ENCODE data around the gene IFIT1.

IFIT1 gene

DNA sequence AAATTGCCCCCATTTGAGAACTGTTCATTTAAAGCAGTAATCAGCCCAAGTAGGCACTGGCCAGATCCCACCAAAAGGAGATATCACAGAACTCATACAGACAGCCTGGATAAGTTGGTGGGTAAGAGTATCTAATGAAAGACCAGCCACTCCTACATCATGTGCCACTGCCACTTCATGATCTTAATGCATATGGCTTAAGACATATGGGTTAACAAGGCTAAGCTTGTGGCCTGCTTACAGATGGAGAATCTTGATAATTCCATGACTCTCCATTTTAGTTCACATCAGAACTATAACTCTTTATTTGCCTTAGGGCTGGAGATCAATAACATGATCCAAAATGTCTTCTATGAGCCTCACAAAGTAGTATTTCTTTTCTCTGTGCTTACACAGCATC, 21.3 kb upstream of the IFIT1 start:
- ChIA-PET CTCF (interaction anchor here (1.3 kb wide), 1 partner anchor 14 kb away, joined by 3 read pairs; no protein-coding TSS in a partner anchor), POLR2A (no interaction called here)
- no peak for TF ChIP-seq ZNF473 (tag by site-specific recombination; IDR thresholded peaks at IDR 0.05)
- TF ChIP-seq ZNF629 (tag by site-specific recombination; IDR thresholded peaks at IDR 0.05), result no peak
- TF ChIP-seq ZNF530 (tag by site-specific recombination; IDR thresholded peaks at IDR 0.05; ENCODE audit: low read depth), result no peak
- no peak for TF ChIP-seq ZNF660 (tag by site-specific recombination; IDR thresholded peaks at IDR 0.05)
- no peak for TF ChIP-seq ZNF510 (tag by site-specific recombination; IDR thresholded peaks at IDR 0.05; ENCODE audit: insufficient replicate concordance)
- no peak for TF ChIP-seq ZNF404 (tag by site-specific recombination; IDR thresholded peaks at IDR 0.05)
- TF ChIP-seq ZBTB17 (tag by site-specific recombination; IDR thresholded peaks at IDR 0.05), result no peak
- TF ChIP-seq, protein P1, sequence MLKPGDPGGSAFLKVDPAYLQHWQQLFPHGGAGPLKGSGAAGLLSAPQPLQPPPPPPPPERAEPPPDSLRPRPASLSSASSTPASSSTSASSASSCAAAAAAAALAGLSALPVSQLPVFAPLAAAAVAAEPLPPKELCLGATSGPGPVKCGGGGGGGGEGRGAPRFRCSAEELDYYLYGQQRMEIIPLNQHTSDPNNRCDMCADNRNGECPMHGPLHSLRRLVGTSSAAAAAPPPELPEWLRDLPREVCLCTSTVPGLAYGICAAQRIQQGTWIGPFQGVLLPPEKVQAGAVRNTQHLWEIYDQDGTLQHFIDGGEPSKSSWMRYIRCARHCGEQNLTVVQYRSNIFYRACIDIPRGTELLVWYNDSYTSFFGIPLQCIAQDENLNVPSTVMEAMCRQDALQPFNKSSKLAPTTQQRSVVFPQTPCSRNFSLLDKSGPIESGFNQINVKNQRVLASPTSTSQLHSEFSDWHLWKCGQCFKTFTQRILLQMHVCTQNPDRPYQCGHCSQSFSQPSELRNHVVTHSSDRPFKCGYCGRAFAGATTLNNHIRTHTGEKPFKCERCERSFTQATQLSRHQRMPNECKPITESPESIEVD (tag by site-specific recombination; IDR thresholded peaks at IDR 0.05), result no peak
- no peak for TF ChIP-seq ZNF239 (tag by site-specific recombination; IDR thresholded peaks at IDR 0.05)
- TF ChIP-seq ZNF423 (tag by site-specific recombination; IDR thresholded peaks at IDR 0.05), result no peak
- TF ChIP-seq KLF10 (tag by site-specific recombination; IDR thresholded peaks at IDR 0.05), result no peak
- TF ChIP-seq ZNF221 (tag by site-specific recombination; IDR thresholded peaks at IDR 0.05; ENCODE audit: borderline replicate concordance), result no peak
- TF ChIP-seq ZNF302 (tag by site-specific recombination; IDR thresholded peaks at IDR 0.05; ENCODE audit: low read depth), result no peak
- TF ChIP-seq ZNF664 (tag by site-specific recombination; IDR thresholded peaks at IDR 0.05), result no peak
- TF ChIP-seq ZNF561 (tag by site-specific recombination; IDR thresholded peaks at IDR 0.05; ENCODE audit: borderline replicate concordance), result no peak
- TF ChIP-seq ZNF311 (tag by site-specific recombination; IDR thresholded peaks at IDR 0.05; ENCODE audit: borderline replicate concordance), result no peak
- TF ChIP-seq ZNF354C (tag by site-specific recombination; IDR thresholded peaks at IDR 0.05; ENCODE audit: borderline replicate concordance, low read depth), result no peak
- H3K4me3 ChIP-seq (ENCODE audit: low read depth, low read length), result no peak overlapping the region
- H3K27ac ChIP-seq (ENCODE audit: extremely low read depth, low read depth, low read length), result no peak overlapping the region
- no peaks in the 10 kb centered on the region for H3K9me3 ChIP-seq (ENCODE audit: control insufficient read depth, insufficient read depth, low read depth, low read length)
- no peaks in the 10 kb centered on the region for H3K36me3 ChIP-seq (ENCODE audit: control insufficient read depth in 2 of 2, insufficient read depth in 1 of 2, low read length in 2 of 2)
- peaks cover 3% of the 10 kb centered on the region; the same call in 1 of the 2 replicates for H3K4me1 ChIP-seq (ENCODE audit: control insufficient read depth, insufficient read depth, low read length)

DNA sequence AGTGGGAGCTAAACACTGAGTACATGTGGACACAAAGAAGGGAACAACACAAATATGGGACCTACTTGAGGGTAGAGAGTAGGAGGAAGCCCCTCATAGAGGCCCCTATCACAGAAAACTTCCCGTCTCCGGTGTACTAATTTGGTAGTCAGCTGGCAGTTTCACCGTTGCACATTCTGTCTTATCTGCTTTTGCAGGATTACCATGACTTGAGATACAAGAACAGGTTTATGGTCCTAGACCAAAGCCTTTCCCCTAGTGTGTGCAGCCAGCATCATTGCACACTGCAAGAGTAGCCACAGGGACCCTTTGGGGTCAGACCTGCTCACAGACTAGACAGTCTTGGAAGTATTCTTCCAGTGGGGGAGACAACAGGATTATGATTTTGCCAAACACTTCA, 20.4 kb upstream of the IFIT1 start:
- Histone ChIP-seq H3K4me3 (ENCODE audit: low read depth, low read length) (no peak overlapping the region), H3K9me3 (ENCODE audit: control insufficient read depth, insufficient read depth, low read depth, low read length) (no peaks in the 10 kb centered on the region), H3K4me1 (ENCODE audit: control insufficient read depth, insufficient read depth, low read length) (peaks cover 3% of the 10 kb centered on the region; the same call in 1 of the 2 replicates), H3K36me3 (ENCODE audit: control insufficient read depth in 2 of 2, insufficient read depth in 1 of 2, low read length in 2 of 2) (no peaks in the 10 kb centered on the region), H3K27ac (ENCODE audit: extremely low read depth, low read depth, low read length) (no peak overlapping the region)
- ChIA-PET CTCF (no interaction called here), POLR2A (no interaction called here)
- TF ChIP-seq ZNF658 (tag by site-specific recombination; IDR thresholded peaks at IDR 0.05) (no peak), ZXDB (tag by site-specific recombination; IDR thresholded peaks at IDR 0.05) (no peak), ZFHX2 (tag by site-specific recombination; conservative IDR thresholded peaks at IDR 0.05) (no peak), KLF1 (tag by site-specific recombination; IDR thresholded peaks at IDR 0.05) (no peak), ZNF785 (tag by site-specific recombination; IDR thresholded peaks at IDR 0.05) (no peak), ZNF335 (tag by site-specific recombination; conservative IDR thresholded peaks at IDR 0.05) (no peak), ZNF621 (tag by site-specific recombination; IDR thresholded peaks at IDR 0.05) (no peak), ZSCAN23 (tag by site-specific recombination; IDR thresholded peaks at IDR 0.05) (no peak), REPIN1 (tag by site-specific recombination; IDR thresholded peaks at IDR 0.05; ENCODE audit: low read depth) (no peak), ZNF629 (tag by site-specific recombination; IDR thresholded peaks at IDR 0.05) (no peak), ZNF112 (tag by site-specific recombination; IDR thresholded peaks at IDR 0.05) (no peak), GLIS2 (tag by site-specific recombination; IDR thresholded peaks at IDR 0.05) (no peak), ZNF530 (tag by site-specific recombination; IDR thresholded peaks at IDR 0.05; ENCODE audit: low read depth) (no peak)
- TF ChIP-seq, protein P2, sequence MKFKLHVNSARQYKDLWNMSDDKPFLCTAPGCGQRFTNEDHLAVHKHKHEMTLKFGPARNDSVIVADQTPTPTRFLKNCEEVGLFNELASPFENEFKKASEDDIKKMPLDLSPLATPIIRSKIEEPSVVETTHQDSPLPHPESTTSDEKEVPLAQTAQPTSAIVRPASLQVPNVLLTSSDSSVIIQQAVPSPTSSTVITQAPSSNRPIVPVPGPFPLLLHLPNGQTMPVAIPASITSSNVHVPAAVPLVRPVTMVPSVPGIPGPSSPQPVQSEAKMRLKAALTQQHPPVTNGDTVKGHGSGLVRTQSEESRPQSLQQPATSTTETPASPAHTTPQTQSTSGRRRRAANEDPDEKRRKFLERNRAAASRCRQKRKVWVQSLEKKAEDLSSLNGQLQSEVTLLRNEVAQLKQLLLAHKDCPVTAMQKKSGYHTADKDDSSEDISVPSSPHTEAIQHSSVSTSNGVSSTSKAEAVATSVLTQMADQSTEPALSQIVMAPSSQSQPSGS (tag by site-specific recombination; IDR thresholded peaks at IDR 0.05; ENCODE audit: low read depth), result no peak
- TF ChIP-seq, protein P3, sequence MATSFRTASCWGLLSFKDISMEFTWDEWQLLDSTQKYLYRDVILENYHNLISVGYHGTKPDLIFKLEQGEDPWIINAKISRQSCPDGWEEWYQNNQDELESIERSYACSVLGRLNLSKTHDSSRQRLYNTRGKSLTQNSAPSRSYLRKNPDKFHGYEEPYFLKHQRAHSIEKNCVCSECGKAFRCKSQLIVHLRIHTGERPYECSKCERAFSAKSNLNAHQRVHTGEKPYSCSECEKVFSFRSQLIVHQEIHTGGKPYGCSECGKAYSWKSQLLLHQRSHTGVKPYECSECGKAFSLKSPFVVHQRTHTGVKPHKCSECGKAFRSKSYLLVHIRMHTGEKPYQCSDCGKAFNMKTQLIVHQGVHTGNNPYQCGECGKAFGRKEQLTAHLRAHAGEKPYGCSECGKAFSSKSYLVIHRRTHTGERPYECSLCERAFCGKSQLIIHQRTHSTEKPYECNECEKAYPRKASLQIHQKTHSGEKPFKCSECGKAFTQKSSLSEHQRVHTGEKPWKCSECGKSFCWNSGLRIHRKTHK (tag by site-specific recombination; IDR thresholded peaks at IDR 0.05), result no peak
- TF ChIP-seq, protein P4, sequence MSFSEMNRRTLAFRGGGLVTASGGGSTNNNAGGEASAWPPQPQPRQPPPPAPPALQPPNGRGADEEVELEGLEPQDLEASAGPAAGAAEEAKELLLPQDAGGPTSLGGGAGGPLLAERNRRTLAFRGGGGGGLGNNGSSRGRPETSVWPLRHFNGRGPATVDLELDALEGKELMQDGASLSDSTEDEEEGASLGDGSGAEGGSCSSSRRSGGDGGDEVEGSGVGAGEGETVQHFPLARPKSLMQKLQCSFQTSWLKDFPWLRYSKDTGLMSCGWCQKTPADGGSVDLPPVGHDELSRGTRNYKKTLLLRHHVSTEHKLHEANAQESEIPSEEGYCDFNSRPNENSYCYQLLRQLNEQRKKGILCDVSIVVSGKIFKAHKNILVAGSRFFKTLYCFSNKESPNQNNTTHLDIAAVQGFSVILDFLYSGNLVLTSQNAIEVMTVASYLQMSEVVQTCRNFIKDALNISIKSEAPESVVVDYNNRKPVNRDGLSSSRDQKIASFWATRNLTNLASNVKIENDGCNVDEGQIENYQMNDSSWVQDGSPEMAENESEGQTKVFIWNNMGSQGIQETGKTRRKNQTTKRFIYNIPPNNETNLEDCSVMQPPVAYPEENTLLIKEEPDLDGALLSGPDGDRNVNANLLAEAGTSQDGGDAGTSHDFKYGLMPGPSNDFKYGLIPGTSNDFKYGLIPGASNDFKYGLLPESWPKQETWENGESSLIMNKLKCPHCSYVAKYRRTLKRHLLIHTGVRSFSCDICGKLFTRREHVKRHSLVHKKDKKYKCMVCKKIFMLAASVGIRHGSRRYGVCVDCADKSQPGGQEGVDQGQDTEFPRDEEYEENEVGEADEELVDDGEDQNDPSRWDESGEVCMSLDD (tag by site-specific recombination; IDR thresholded peaks at IDR 0.05), result no peak

Data from HEK293 (cell line).